GM18951 (cell line): ENCODE data around the gene SLC2A3.

Experiments used
- POLR2A ChIP-seq: IDR thresholded peaks from 4 replicates; pipeline ENCODE4 v1.6.1; 2011; ENCODE audit warnings: mild to moderate bottlenecking; ENCODE audit not compliant: insufficient read length, insufficient read depth; ENCODE audit errors: extremely low read depth
- in situ Hi-C: fragments of 300-500 bp; cut with MboI; formaldehyde crosslinking; loops from one replicate; pipeline ENCODE4 v1.12.0; 2022; ENCODE audit warnings: low sequenced_read_pairs, mixed read lengths, inconsistent platforms; ENCODE audit not compliant: unreplicated experiment

Gene SLC2A3

GRCh38 chr12:7877420-7877819, 58.6 kb downstream of the SLC2A3 start:
- in situ Hi-C loops: no loop called here
- no peak for TF ChIP-seq POLR2A

GRCh38 chr12:7872566-7873319, 63.2 kb downstream of the SLC2A3 start, which contains the start of gene SLC2A14:
Gene SLC2A14 (minus strand): TSS chr12:7872915. CDS start chr12:7869880, 3,035 bp downstream.
- in situ Hi-C loops: no loop called here
- no peak for TF ChIP-seq POLR2A

- in situ Hi-C loops: no loop called here
Measured at GRCh38 chr12:7870335-7870734, 65.7 kb downstream of the SLC2A3 start.

More at GRCh38 chr12:7870335-7870734, 65.7 kb downstream of the SLC2A3 start:
- TF ChIP-seq POLR2A: no peak
